Esophagus squamous epithelium (tissue), 4 donors: ENCODE results near the gene CRTAC1.

Source experiments
- POLR2A ChIP-seq, 4 donors: fragments of 450-650 bp; IDR thresholded peaks; one replicate each; pipeline ENCODE4 v1.6.1; 2017; ENCODE audit warnings: antibody characterized with exemption in 4 of 4, mild to moderate bottlenecking in 4 of 4, moderate library complexity in 3 of 4
- TF ChIP-seq, protein P1 (sequence below), 6 experiments: fragments of 450-650 bp in 4 of 6; fragments of 200-600 bp in 2 of 6; sonication (generic) in 2 of 6; IDR thresholded peaks; one replicate each; pipeline ENCODE4 v1.5.1; 2016 to 2019; ENCODE audit warnings: antibody characterized with exemption in 6 of 6, mild to moderate bottlenecking in 4 of 6, moderate library complexity in 4 of 6

- TF ChIP-seq, protein P1, sequence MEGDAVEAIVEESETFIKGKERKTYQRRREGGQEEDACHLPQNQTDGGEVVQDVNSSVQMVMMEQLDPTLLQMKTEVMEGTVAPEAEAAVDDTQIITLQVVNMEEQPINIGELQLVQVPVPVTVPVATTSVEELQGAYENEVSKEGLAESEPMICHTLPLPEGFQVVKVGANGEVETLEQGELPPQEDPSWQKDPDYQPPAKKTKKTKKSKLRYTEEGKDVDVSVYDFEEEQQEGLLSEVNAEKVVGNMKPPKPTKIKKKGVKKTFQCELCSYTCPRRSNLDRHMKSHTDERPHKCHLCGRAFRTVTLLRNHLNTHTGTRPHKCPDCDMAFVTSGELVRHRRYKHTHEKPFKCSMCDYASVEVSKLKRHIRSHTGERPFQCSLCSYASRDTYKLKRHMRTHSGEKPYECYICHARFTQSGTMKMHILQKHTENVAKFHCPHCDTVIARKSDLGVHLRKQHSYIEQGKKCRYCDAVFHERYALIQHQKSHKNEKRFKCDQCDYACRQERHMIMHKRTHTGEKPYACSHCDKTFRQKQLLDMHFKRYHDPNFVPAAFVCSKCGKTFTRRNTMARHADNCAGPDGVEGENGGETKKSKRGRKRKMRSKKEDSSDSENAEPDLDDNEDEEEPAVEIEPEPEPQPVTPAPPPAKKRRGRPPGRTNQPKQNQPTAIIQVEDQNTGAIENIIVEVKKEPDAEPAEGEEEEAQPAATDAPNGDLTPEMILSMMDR (IDR thresholded peaks at IDR 0.05): no peak
- no peak for TF ChIP-seq POLR2A (IDR thresholded peaks at IDR 0.05)
These were observed 56.3 kb downstream of the CRTAC1 start for GRCh38 chr10:97974100-97974499.
